ENCODE results near the gene RBM14.
"Not testable (repeated sequence)": the region's sequence is repeated elsewhere in the genome, so short reads cannot be mapped to it uniquely, and the experiment has no call there.

RBM14 gene

GRCh38 chr11:66570850-66571180 lies 45.6 kb upstream of the RBM14 start:
- in situ Hi-C loops (cut with MboI; ENCODE audit: low sequenced_read_pairs, unreplicated experiment), result no loop called here
- DNase-seq (ENCODE audit: low spot score), result no peak
- TF ChIP-seq CTCF (IDR thresholded peaks at IDR 0.05; ENCODE audit: borderline replicate concordance, control extremely low read depth, extremely low read depth, insufficient read depth, missing control alignments), result no peak

- peak; percentile 82 for TF ChIP-seq CTCF (IDR thresholded peaks at IDR 0.05; ENCODE audit: borderline replicate concordance, control extremely low read depth, extremely low read depth, insufficient read depth, missing control alignments)
- DNase-seq (ENCODE audit: low spot score), result peak; percentile 88
- in situ Hi-C loops (cut with MboI; ENCODE audit: low sequenced_read_pairs, unreplicated experiment), result no loop called here
Observed at GRCh38 chr11:66579017-66579606, 37.3 kb upstream of the RBM14 start.

GRCh38 chr11:66580803-66581202 lies 35.6 kb upstream of the RBM14 start:
- in situ Hi-C loops (cut with MboI; ENCODE audit: low sequenced_read_pairs, unreplicated experiment), result no loop called here
- DNase-seq (ENCODE audit: low spot score), result no peak
- TF ChIP-seq CTCF (IDR thresholded peaks at IDR 0.05; ENCODE audit: borderline replicate concordance, control extremely low read depth, extremely low read depth, insufficient read depth, missing control alignments), result no peak

GRCh38 chr11:66581261-66581660 lies 35.2 kb upstream of the RBM14 start:
- DNase-seq (ENCODE audit: low spot score), result no peak
- no peak for TF ChIP-seq CTCF (IDR thresholded peaks at IDR 0.05; ENCODE audit: borderline replicate concordance, control extremely low read depth, extremely low read depth, insufficient read depth, missing control alignments)
- in situ Hi-C loops (cut with MboI; ENCODE audit: low sequenced_read_pairs, unreplicated experiment), result no loop called here

GRCh38 chr11:66582565-66583147 lies 33.8 kb upstream of the RBM14 start:
- in situ Hi-C loops (cut with MboI; ENCODE audit: low sequenced_read_pairs, unreplicated experiment), result not testable (repeated sequence)

GRCh38 chr11:66585447-66585846 lies 31.0 kb upstream of the RBM14 start:
- in situ Hi-C loops (cut with MboI; ENCODE audit: low sequenced_read_pairs, unreplicated experiment); DNase-seq (ENCODE audit: low spot score): not testable (repeated sequence)

More at GRCh38 chr11:66582565-66583147, 33.8 kb upstream of the RBM14 start:
- DNase-seq (ENCODE audit: low spot score), result not testable (repeated sequence)

GRCh38 chr11:66586136-66586535 lies 30.3 kb upstream of the RBM14 start:
- no peak for DNase-seq (ENCODE audit: low spot score)
- in situ Hi-C loops (cut with MboI; ENCODE audit: low sequenced_read_pairs, unreplicated experiment), result no loop called here
- TF ChIP-seq CTCF (IDR thresholded peaks at IDR 0.05; ENCODE audit: borderline replicate concordance, control extremely low read depth, extremely low read depth, insufficient read depth, missing control alignments), result no peak

- DNase-seq (ENCODE audit: low spot score); in situ Hi-C loops (cut with MboI; ENCODE audit: low sequenced_read_pairs, unreplicated experiment): not testable (repeated sequence)
Observed at GRCh38 chr11:66589315-66589714, 27.1 kb upstream of the RBM14 start.
